HG02884 (cell line): Measurements from ENCODE around the gene TLDC2.
A peak's percentile ranks its signal among the peaks of the same experiment; 100 is the strongest.

Source experiments
- ATAC-seq: cut with Tn5 transposase; IDR thresholded peaks from one replicate; pipeline ENCODE4 v1.9.1; 2021; ENCODE audit warnings: mild to moderate bottlenecking, moderate library complexity; ENCODE audit not compliant: unreplicated experiment

TLDC2 gene

DNA sequence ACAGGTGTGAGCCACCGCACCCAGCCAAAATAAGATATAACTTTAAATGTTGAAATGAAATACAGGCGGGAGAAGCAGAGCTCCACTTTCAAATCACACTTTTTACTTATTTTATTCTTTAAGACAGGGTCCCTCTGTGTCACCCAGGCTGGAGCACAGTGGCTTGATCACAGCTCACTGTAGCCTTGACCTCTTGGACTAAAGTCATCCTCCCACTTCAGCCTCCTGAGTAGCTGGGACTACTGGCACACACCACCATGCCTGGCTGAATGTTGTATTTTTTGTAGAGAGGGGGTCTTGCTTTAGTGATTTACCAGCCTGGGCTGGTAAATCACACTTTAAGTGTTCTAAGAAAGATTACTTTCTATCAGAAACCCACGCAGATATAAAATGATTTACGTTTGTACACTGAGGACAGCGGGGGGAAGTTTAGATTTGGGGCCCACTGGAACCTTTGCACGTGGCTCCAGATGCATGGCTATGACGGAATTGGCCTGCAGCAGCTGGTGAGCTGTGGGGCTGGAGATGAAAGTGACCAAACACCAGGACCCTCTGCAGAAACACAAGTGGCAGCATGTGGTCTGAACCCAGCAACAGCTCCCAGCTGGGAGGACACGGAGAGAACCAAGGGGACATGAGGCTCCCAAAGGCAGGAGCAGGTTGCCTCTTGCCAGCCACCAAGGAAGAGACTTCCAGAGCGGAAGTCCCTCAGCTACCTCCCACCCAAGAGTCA is 26.4 kb upstream of the TLDC2 start:
- no peak for ATAC-seq

DNA sequence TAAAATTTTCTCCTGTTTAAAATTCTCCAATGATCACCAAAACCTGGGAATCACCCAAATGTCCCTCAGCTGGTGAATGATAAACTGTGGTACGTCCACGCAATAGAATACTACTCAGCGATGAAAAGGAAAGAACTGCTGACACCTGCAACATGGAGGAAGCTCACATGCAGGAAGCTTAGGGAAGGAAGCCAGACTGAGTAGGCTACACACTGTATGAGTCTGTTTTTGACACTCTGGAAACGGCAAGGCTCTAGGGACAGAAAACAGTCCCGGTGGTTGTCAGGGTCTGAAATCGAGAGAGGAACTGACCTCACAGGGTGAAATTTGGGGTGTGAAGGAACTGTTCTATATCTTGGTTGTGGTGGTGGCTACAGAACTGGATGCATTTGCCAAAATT is 25.2 kb upstream of the TLDC2 start:
- ATAC-seq, result no peak

DNA sequence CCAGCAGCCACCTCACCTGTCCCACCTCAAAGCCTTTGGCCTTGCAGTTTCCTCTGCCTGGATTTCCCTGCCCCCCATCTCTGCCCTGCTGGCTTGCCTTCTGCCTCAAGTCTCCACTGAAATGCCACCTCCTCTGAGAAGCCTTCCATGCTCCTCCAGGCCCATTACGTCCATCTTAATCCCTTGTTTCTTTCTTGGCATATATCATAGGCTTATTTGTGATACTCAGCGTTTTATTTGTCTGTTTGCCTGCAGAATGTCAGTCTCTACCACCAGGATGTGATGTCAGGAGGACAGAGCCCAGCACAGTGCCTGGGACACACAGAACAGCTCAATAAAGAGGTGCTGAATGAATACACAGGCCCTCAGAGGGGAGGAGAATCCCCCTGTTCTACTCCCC is 24.4 kb upstream of the TLDC2 start:
- no peak for ATAC-seq

DNA sequence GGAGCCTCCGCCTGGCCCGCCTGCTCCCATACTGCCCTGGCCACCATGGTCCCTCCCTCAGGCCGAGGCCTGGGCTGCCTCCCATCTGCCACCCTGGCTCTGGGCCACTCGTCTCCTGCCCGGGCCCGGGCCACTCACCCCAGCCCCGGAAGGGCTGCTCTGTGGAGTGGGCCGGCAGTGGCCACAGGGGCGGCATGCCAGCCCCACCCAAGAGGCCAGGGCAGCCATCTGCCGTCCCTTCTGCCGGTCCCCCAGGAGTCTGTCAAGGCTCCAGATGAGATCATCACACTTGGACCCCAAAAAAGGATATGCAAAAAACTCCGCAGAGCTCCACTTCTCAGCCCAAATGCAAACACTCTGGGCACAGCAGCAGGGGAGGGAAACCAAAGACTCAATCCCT is 23.8 kb upstream of the TLDC2 start:
- no peak for ATAC-seq

DNA sequence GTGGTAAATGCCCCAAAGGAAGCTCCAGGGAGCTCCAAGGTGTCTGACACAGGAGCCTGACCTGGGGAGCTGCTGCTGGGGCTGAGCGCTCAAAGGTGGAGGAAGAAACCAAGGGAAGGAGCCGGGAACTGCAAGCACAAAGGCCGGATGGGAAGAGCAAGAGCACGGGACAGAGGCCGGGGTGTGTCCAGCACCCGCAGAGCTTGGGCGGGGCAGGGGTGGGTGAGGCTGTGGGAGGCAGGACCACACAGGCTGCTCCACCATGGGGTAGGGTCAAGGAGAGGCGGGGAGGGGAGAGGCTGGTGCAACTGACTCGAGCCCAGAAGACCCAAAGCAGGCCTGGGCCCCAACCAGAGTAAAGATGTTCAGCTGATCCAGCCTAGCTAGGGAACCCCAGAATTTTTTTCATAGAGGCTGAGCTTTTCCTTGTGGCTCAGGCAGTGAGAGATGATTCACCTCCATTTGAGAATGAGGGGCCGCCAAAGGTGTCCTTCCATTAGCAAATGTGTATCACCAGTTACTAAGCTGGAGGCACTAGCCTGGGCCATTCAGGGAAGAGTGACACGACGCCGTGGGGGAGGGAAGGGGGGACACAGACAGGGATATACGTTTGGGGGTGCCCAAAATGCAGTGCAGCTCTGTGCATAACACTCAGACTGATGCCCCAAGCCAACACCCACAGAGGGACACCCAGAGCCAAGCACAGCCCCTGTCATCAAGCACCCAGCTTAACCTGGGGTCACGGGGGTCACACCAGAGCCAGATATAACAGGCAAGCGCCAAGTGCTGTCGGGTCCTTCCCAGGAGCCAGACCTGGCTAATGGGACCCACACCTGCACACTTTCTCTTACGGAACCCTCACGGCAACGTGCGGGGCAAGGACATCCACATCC is 21.3 kb upstream of the TLDC2 start:
- ATAC-seq, result no peak

DNA sequence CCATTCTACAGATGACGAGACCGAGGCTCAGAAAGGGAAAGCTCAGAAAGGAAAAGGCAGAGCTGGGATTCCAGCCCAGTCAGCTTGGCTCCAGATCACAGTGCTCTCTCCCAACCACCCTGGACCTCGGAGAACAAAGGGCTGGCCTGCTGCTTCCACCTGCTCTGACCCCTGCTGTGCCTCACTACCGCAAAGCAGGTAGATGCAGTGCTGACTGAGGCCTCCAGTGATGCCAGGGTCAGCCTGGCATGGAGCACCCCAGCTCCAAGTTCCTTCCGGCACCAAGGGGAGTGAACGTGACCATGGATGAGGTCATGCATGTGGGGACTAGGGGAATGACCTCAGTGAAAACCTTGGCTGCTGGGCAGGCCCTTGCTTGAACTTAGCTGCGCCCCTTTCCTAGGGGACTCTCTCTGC is 20.7 kb upstream of the TLDC2 start:
- no peak for ATAC-seq

DNA sequence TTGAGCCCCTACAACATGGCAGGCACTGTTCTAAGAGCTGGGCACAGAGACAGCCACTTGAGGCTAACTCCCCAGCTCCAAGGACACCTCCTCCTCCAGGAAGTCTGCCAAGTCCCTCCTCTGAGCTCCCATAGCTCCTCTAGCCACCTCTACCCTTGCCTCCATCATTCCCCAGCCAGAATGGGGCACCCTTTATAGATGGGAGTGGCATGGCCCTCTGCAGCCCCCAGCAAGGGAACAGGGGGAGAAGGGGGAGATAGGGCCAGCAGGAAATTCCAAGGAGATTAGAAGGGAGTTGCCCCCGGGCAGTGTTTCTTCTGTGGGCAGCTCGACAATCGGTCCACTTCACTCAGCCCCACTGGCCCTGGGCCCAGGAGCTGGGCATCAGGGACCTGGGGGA is 19.7 kb upstream of the TLDC2 start:
- ATAC-seq, result no peak

DNA sequence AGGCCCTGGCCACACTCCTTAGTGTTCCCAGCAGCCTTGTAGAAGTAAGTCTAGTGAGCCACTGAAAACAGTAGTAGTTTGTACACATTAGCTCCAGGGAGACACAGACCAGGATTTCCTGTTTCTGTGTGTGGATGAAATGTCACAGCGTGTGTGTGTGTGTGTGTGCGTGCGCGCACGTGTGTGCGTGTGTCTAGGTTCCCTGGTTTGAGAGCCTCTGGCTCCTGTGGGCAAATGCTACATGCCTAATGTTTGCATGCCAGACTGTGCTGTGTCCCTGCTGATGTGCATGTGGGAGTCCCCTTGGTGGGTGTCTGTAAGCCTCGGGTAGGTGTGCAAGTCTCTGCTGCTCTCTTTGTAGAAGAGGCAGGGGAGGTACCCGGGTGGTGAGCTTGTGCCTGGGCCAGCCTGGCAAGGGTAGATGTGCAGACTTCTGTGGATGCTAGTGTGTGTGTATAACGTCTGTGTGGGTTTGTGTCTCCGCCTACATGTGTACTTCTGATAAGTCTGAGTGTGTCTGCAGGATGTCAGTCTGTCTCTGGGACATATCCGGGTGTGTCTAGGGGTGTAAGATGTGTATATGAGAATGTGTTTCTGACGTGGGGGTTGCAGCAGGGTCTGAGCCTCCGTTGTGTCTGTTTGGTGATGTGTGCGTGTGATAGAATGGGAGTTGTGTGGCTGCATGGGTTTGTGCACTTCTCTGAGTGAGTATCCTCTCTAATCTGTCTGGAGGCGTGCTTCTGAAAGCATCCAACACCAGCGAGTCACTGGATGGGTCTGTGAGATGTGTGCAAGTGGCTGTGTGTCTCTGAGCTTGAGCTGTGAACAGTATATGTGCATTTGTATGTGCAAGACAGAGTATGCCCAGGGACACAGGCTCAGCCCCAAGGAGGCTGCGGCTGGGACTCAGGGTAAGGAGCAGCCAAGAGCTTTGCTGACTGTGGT is 19.0 kb upstream of the TLDC2 start:
- ATAC-seq, result no peak

DNA sequence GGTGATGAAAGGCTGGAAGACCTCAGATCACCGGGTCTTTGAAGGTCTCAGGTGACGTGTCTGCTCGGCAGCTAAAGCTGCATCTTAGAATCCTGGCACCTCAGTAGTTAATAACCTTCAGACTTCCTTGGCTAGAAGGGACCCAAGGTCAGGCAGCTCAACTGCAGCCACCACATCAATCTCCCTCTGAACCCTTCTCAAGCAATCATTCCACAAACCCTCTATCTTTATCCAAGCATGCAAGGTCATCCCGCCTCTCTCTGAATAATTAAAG is 16.7 kb upstream of the TLDC2 start:
- no peak for ATAC-seq

DNA sequence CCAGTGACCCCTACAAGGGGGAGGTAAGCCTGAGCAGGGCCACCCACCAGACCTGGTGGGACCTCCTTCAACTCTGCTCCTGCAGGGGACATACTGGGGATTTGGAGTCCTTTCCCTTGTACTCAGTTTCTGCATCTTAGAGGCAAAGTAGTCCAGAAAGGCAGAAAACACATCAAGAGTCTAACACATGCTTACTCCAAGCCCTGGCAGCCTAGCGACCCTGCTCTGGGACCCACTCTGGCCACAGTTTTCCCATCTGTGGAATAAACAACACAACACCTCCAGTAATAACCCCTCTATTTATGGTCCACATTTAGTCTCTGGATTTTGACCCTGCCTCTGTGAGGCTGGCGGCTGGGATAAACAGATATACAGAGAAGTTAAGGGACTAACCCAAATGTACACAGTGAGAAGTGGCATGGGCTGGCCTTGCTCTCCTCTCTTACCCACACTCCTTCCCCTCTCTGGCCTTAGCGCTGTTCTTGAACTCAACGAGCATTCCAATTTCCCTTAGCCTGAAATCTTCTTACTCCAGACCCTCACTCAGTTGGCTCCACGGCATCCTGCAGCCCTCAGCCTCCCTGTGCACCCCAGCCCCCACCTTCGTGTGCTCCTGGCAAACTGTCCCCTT is 16.1 kb upstream of the TLDC2 start:
- ATAC-seq, result no peak

DNA sequence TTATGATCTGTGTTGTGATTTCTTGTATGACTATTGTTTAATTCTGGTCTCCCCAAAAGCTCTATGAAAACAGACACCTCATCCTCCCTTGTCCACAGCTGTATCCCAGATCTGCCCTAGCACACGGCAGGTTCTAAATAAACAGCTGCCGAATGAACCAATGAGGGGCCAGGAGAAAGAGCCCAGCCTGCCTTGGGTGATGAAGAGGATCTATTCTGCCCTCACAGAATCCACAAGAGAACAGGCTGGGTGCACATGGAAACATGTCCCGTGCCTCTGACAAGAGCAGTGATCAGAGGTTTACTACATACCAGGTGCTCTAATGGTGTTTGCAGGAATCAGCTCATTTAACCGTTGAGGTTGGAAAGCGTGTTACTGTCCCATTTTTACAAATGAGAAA is 15.6 kb upstream of the TLDC2 start:
- ATAC-seq, result no peak

DNA sequence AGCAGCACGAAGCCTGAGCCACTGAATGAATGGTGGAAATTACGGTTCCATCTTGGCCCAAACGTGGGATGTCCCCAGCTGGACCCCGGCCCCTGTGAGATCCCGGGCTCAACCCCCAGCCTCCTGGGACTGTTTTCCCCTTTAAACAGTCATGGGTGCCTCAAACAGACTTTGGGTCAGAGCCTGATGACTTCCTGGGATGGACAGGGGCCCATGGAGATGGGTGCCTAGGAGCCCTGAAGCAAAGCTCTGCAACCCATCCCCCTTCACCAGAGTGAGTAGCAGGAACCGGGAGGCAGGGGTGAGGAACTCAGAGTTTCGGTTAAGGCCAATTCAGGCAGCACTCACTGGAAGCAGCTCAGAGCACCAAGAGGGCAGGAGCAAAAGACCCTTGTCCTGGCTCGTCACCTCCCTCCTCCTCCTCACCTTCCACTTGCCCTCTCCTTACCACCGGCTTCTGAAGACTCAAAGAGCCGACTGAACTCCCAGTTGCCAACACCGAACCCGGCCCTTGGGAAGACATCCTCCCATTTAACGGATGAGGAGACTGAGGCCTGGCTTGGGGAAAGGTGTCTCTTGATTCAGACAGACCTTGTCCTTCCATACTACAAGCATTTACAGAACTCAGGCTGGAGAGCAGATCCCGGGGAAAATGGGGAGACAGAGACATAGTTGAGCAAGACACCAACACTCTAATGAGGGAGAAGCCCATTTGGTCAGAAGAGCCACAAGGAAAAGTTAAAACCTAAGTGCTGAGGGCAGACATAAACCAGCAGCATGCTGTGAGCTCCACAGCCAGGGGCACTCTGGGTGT is 14.9 kb upstream of the TLDC2 start:
- ATAC-seq, result no peak

DNA sequence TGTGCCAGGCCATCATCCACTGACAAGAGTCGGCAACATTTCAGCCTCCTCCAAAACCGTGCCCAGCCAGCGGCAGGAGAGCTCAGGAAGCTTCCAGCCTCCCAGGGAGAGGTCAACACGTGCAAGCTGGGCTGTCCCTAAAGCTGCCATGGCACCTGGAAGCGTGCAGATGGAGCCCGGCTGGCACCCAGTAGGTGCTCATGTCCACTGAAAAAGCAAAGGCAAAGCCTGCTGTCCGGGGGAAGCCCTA is 14.4 kb upstream of the TLDC2 start:
- no peak for ATAC-seq

DNA sequence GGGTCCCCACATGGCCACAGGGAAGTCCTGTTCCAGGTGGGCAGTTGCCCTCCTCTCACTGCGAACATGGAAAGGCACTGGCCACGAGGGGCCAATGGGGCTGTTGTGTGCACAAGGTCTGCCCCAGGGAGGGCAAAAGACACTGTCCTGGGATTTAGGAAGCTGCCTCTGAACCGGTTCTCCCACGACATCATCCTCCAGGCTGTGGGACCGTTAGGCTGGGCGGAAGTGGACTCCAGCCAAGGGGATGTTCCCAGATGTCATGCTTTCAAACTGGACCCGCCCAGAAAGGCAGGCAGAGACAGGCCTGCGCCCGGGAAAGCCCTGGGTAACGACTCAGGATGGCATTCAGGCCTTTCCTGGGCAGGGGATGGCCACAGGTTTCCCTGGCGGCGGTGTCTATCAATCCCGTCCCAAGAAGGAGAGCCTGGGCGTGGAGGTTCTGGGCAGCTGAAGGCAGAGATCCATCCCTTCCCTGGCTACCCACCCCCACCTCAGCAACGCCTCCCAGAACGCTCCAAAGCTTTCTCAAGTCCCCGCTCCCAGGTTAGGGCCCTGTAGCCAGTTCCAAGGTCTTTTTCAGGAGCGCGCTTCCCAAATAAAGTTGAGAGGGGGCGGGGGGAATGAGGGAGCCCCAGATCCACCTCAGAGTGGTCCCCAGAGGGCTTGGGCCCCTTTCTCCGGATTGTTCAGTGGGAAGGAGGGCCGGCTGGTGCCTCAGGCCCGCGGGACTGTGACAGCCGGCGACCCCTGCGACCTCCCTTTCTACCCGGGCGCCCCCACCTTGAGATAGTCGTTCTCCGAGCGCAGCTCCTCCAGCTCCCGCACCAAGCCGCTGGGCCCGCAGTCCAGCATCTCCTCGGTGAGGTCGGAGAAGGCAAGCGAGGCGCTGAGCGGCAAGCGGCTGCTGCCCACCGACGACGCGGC is 13.8 kb upstream of the TLDC2 start:
- ATAC-seq, result no peak

DNA sequence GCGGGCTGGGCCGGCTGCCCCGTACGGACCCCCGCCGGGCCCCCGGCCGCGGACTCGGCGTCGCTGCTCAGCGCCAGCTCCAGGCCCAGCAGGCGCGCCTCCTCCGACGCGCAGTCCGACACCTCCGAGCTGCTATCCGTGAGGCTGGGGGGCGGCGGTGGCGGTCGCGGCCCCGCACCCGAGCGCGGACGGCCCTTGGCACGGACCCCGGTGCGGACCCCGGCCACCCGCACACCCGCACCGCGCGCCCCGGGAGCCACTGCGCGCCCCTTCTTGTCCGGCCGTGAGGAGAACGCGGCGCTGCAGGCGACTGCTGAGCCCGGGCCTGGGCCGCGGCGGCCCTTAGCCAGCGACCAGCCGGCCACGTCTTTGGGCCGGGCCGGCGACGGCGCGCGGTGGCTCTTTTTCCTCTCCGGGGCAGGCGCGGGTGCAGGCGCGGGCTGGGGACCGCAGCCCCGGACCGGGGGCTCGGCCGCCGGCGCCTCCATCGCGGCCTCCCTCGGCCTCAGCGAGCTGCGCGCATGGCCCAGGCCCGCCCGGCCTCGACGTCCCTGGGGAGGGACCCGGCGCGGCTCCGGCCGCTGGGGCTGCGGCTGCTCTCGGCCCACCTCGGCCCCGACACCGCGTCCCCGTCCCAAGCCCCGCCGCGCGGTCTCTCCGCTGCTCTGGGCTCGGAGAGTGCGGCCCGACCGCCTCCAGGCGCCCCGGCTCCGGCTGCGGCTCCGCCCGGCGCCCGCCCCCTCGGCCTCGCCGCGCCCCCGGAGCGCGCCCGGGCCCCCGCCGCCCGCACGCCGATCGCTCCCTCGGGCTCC is 12.9 kb upstream of the TLDC2 start:
- peak; percentile 37 for ATAC-seq

DNA sequence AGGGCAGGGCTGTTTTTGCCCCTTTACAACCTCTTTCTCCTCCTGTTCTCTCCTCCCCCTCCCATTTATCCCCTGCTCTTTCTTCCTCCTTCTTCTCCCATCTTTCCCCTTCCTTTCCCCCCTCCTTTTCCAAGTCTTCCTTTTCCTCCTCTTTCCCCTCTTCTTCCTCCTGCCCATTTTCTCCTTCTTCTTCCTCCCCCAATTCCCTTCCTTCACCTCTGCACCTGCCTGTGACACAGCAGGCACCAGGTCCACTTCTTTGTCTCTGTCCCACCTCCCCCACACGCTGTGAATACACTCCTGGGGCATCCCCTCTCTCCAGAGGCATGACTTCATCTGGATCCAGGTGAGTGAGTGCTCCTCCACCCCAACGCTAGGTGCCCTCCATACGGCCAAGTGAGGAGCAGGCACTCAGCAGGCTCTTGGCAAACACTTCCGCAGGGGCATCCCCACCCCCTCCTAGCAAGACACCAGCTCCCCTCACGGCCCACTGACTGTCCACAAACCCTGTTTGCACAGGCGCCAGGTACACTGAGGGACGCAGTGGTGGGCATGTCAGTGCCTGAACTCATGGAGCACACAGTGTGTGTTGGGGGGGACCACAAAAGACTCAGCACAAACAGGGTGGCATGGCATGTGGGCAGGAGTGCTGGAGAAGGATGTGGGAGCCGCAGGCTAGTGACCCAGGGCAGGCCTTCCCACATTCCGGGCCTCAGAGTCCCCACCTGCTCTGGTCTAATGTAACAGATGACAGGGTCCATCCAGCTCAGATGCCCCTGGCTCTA is 10.7 kb upstream of the TLDC2 start:
- no peak for ATAC-seq

DNA sequence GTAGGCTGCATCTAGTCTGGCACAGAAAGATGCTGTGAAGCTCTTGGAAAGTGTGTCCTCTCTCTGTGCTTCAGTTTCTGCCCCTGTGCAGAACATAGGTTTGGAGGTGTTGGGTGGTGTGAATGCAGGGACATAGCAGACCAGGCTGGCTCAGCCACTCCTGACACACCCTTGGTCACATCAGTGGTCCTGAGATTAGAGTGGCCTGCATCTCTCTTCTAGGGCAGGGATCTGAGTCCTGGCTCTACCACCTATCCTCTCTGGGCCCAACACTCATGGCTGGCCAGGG is 10.1 kb upstream of the TLDC2 start:
- ATAC-seq, result no peak

DNA sequence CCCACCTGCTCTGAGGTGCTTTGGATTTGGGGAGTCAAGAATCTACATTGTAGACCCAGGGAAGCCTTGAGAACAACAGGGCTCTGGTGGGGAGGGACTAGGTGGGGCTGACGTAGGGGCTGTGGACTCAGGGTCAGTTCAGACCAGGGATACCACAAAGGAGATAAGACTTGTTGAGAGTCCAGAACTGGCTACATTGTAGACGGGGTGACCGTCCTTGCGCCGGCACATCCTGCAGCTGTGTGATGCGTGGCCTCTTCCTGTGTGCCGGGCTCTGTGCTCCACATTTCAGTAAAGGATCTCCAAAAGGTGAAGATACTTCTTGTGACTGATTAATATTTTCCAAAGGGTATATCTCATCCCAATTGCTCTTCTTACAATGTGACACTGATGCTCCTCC is 9.8 kb upstream of the TLDC2 start:
- ATAC-seq, result no peak
